ENCODE data around the gene TGM2. TPM values are rescaled to one million over a fixed set of nuclear protein-coding genes. Genes with fewer than 3 reads are reported as not detected.

Gene TGM2
- polyA plus RNA-seq, 1 donor: 13.8 TPM

DNA sequence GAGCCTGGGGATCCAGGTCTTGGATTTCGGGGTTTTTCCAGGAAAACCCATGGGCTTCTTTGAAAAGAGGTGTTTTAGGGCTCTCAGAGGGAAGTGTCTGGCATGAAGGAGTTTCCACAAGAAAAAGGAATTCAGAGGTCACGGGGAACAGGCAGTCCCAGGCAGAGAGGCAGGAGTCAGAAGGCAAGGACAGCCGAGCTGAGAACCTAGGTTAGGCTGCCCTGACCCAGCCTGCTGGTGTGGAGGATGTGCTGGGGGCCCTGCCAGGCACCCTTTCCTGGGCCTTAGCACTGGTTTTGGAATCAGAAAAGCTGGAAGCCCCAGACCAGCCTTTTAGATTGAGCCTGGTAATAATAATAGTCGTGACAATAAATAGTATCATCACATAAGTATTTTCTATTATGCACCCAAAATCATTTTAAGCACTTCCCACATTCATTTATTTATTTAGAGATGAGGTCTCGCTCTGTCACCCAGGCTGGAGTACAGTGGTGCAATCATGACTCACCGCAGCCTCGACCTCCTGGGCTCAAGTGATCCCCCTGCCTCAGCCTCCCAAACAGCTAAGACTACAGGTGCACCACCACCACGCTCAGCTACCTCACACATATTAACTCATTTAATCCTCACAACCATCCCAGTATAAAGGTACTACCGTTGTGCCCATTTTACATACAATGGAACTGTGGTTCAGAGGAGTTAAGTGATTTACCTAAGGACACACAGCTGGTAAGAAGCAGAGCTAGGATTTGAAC is 19.9 kb downstream of the TGM2 start:
- no peak for DNase-seq (ENCODE audit: low read depth)

DNA sequence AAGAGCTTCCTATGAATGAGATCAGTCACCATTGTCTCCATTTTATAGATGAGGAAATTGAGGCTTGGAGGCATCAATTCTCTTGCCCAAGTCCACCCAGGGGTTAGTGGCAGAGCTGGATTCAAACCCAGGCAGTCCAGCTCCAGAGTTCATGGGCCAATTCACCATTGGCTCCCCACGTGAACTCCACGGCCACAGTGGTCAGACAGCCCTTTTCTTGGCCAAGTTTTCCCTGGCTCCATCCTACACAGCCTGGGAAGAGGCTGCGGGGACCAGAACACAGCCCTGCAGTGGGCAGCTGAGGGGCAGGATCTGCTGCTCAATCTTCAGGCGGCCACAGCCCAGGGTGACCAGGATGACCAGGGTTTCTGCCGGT is 20.5 kb downstream of the TGM2 start:
- DNase-seq (ENCODE audit: low read depth): no peak

DNA sequence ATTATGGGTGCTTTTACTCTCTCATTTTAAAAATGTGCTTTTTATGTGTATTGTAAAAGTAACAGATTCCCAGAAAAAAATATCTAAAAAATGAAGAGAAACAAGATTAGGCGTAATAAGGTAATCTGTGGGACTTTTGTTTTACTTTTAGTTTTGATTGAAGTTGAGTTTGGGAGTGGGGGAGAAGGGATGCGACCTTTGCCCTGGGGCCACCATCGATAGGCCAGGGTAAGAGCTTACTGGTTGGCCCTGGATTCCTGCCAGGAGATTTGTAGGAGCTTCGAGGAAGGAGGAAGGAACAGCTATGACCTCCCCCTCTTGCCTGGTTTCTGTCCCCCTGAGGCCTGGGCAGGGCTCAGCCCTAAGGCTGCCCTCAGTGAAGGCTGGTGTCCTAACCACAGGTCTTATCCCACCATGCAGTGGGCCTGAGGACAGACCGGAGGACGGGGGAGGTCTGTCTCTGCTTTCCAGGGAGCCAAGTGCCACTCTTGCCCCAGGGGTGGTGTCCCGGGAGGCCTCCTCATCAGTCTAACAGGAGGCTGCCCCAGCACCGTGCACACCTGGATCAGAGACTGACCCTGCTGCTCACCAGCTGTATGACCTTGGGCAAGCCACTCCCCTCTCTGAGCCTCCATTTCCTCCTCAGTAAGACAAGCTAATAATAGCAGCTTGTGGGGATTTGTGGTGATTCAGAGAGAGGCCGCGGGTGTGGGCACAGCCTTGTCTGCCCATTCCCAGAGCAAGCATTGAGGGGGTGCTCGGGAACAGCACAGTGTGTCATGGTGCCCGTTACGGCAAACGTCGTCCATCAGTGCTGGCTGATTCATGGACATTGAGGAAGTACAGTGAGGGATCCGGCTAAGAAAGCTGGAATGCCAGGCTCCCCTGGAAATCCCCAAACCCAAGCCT is 21.2 kb downstream of the TGM2 start:
- no peak for DNase-seq (ENCODE audit: low read depth)

DNA sequence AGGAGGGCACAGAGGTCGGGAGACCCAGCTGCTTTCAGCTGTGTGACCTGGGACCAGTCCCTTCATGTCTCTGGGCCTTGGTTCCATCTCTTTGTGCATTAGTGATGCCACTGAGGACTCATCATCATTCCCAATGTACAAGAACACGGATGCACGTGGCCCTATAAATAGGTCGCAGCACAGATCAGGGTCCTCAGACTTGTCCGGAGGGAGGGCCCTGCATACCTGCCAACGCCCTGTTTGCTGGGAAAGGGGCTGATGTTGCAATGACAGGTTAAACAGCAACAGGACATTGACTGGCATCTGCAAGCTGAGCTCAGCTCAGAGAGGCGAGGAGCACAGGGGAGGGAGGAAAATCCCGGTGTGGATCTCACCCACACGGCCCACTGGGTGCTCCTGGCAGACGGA is 21.8 kb downstream of the TGM2 start:
- no peak for DNase-seq (ENCODE audit: low read depth)

DNA sequence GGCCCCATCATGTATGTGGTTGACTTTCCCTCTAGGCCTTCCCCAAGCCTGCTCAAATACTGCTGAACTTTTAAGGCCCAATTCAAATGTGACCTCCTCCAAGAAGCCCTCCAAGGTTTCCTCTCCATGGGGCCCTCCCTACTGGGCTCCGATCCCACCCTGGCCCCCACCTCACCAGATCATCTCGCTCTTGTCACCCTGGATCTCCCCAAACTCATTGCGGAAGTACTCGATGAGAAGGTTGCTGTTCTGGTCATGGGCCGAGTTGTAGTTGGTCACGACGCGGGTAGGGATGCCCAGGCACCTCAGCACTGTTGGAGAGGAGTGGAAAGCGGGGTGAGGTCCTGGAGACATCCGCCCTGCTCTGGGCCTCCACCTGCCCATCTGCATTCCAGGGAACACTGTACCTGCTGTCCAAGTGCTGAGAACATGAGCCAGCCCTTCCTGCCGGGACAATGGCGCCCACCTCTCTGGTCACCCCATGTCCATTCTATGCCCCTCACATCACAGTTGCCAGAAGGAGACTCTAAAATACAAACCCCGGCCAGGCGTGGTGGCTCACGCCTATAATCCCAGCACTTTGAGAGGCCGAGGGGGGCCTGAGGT is 23.1 kb downstream of the TGM2 start:
- no peak for DNase-seq (ENCODE audit: low read depth)

GRCh38 chr20:38141204-38141888 is 23.7 kb downstream of the TGM2 start:
- DNase-seq (ENCODE audit: low read depth): no peak

DNA sequence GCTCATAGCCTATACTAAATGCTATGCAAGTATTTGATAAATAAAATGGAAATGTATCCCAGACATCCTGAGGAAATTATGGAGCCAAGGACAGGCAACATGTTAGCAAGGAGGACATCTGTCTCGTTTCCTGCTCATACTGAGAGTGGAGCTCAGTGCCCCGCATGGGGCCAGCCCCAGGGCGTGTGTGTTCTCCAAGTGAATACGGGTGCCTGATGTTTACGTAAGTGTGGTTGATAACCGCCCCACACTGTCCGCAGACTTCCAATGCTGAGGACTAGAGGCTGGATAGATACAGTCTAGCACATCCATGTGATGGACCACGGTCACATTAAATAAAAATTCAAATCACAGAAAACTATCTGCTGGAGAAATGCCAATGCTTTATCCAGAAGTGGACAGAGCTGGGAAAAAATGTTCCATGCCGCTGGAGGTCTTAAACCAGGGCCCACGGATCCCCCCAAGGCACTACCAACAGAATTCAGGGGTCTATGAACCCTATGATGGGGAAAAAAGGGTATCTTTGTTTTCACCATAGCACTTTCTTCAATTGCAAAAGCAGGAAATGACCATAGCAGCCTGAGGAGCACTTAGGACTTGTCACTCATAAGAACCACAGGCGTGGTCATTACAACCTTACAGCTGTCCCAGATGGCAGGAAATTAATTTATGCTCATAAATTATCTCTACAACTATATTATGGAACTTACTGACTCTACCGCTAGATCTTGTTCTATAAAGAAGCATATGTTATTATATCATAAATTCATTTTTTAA is 24.9 kb downstream of the TGM2 start:
- DNase-seq (ENCODE audit: low read depth): no peak

DNA sequence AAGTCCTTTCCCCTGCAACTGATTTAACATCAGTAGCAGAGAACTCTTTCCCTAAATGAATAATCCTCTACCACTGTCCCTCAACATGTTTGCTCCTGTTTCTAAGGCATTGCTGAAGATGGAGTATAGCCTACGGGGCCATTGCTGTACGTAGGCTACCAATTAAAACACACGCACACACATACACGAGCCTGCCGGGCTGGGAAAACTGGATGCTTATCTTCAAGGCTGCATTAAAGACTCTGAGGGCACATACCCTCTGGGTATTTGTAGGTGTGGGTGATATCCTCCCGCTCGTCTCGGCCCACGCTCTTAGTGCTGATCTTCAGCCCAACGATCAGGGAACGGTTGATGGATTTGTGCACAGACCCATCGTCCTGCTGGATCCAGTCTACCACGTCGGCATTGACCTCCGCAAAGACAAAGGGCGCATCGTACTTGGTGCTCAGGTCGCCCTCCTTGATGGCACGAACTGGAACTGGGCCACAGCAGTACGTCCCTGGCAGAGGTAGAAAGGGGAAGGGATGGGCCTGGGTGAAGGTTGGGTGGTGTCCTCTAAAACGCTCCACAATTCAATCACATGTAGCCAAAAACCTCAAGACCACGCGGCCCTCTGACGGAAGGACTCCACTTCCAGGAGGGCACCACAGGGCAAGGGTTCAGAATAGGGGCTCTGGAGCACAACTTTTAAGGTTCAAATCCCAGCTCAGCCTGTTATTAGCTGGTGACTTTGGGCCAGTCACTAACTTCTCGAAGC is 25.7 kb downstream of the TGM2 start:
- DNase-seq (ENCODE audit: low read depth): no peak

DNA sequence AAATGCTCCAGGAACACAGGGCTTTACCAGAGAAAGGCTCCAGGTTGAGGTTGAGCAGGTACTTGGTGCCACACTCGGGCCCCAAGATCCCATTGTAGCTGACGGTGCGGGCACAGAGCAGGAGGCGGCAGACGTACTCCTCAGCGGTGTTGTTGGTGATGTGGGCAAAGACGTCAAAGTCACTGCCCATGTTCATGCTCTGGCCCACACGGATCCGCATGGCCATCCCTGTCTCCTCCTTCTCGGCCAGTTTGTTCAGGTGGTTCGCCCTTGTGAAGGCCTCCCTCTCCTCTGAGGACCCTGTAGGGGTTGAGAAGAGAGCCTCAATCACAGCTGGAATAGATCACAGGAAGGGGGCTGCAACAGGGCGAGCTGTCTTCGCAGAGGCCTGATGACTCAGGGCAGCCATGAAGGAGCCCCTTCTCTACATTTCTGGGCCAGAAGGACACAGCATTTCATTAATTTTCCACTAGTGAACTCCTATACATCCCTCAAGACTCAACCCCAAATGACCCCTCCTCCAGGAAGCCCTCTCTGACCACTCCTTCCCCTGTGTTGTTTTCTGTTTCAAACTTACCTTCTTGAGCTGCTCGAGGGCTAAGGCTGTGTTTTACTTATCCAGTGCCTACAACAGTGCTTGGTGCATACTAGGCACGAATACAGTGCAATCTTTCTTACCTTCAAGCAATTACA is 26.8 kb downstream of the TGM2 start:
- no peak for DNase-seq (ENCODE audit: low read depth)

GRCh38 chr20:38137441-38138037 is 27.5 kb downstream of the TGM2 start:
- no peak for DNase-seq (ENCODE audit: low read depth)

DNA sequence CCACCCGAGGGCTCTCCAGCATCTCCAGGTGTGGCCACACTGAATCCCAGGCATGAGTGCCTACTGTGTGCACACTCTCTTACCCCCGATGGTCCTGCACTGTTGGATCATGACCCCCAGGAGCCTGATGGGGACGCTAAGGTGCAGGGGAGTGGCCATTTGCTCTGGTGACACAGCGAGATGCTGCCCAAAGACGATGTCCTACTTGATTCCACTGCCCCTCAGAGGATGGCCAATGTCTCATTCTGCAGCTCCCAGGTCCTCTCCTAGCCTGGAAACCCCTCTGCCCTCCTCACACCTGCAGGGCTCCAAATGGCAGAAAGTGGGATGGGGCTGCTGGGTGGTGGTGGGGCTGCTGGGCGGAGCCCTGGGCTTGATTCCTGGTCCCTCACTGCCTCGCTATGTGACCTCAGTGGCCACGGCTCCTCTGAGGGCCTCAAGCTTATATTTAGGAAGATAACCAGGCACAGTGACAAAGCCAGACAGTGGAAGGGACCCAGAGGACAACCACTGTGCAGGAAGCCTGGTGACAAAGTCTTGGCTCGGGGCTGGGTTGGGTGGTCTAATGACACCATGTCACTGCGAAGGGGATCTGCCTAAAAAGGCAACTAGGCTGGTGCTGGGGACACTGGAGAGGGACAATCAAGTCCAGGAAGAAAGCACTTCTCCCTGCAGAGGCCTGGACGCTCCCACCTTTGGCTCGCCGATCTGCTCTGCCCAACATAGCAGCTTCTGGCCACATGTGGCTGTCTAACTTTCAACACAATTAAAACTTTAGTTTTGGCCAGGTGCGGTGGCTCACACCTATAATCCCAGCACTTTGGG is 28.4 kb downstream of the TGM2 start:
- no peak for DNase-seq (ENCODE audit: low read depth)

GRCh38 chr20:38135651-38136420 is 29.2 kb downstream of the TGM2 start:
- DNase-seq (ENCODE audit: low read depth): no peak

GRCh38 chr20:38135271-38135650 is 29.8 kb downstream of the TGM2 start:
- no peak for DNase-seq (ENCODE audit: low read depth)

DNA sequence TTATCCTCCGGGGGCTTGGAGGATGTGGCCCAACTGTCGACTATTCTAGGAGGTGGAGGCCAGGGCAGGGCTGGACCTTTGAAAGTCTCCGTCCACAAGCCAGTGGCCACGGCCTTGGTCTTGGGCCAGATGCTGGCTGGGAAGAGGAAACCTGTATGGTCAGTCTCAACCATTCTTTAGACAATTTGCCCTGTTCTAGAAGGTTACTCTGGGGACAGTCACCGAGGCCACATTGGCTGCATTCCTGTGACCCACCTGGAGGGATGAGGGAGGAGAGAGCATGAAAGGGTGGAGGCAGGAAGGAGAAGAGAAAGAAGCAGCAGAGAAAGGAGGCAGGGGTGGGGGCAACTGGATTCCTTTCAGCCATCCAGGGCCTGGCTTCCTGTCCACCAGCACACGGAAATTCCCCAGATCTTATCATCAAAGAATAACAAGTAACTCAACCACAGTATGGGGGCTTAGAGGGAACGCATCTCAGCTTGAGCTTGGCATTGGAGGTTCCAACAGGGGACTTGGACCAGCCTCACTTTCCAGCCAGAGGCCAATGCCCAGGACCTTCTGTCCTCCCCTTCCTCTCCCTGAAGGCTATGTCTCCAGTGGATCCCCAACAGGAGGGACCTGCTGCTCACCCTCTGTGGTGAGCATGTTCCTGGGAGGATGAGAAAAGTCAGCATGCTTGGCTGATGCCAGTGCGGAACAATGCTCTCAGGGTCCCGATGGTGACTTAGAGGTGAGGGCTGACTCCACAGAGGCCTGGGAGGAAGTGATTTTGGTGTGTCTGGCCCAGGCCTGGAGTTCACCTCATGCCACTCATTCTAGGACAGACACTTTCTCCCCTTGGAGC is 30.4 kb downstream of the TGM2 start:
- no peak for DNase-seq (ENCODE audit: low read depth)

DNA sequence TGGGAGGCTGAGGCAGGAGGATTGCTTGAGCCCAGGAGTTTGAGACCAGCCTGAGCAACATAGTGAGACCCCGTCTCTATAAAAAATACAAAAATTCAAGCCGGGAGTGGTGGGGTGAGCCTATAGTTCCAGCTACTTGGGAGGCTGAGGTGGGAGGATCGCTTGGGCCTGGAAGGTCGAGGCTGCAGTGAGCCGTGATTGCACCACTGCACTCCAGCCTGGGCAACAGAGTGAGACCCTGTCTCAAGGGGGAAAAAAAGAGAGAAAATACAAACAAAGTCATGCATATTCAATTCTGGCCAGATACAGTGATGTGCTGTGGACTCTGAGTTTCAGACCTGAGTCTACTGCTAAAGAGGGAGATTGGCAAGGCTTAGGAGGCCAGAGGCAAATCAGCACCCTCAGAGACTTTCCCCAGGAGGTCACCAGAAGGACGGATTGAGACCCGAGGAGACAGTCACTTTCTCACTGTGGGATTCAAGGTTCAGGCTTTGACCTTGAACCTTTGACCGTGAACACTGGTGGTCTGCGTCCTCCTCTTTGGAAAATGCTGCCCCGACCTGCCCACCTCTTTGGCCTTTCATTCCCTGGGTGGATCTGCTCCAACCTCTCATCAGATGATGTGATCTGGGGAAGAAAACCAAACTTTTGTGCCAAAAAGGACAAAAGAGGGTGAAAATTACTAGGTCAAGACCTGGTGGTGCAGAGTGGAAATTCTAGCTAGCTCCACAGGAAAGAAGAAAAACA is 31.2 kb downstream of the TGM2 start:
- no peak for DNase-seq (ENCODE audit: low read depth)

DNA sequence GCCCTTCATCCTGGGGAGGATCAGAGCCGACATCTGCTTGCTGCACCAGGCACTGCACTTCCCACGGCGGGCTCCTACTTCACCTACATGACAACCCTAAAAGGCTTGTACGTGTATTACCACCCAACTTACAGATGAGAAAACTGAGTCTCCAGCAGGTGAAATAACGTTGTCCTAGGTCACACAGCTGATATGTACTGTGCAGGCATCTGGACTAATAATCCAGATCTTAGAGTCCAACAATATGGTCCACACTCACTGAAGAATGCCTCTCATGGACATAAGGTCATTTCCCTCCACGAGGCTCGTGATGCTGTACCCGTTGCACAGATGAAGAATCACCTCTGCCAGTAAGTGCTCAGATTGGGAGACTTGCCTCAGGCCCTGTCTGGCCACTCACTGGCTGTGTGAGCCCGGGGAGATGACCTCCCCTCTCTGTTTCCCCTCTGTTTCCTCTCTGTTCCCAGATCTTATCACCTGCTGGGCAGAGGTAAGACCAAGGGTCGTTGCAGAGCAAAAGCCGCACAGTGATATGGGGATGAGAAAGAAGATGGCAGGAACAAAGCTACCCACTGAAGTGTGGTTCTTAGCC is 32.1 kb downstream of the TGM2 start:
- no peak for DNase-seq (ENCODE audit: low read depth)
